Naive thymus-derived CD4-positive, alpha-beta T cell (primary cell): ENCODE data around the gene KIF21B. TPM values are rescaled to one million over a fixed set of nuclear protein-coding genes. Genes with fewer than 3 reads are reported as not detected.

ENCODE experiments used
- ATAC-seq: fragments of 150-1000 bp; cut with Tn5 transposase; 2 replicates; pipeline ENCODE4 v1.10.0; 2021; ENCODE audit warnings: mild to moderate bottlenecking, moderate library complexity
- CTCF ChIA-PET: fragments of 350-600 bp; sonication (Branson Sonifier 250); formaldehyde crosslinking; loops from one replicate; lab custom pipeline; 2021; ENCODE audit warnings: antibody characterized with exemption; lab: Charles Lee
- POLR2A ChIA-PET: fragments of 350-600 bp; sonication (Branson Sonifier 250); formaldehyde crosslinking; loops from one replicate; lab custom pipeline; 2021; ENCODE audit warnings: antibody characterized with exemption, inconsistent platforms; lab: Charles Lee
- DNase-seq, 9 donors: peaks; one replicate each; pipeline versions ENCODE4 v3.0.0 to v3.0.0-alpha.2; 2020 to 2022; ENCODE audit warnings: mixed read lengths in 1 of 9
- H3K27ac ChIP-seq: one replicate; pipeline ENCODE4 v1.7.0; 2013; ENCODE audit warnings: mild to moderate bottlenecking, low read depth, low read length, moderate library complexity
- H3K27me3 ChIP-seq, 2 donors: one replicate each; pipeline ENCODE4 v1.7.0; 2013; ENCODE audit warnings: low read length in 2 of 2, mild to moderate bottlenecking in 2 of 2, moderate library complexity in 2 of 2; ENCODE audit not compliant: control insufficient read depth in 2 of 2, insufficient read depth in 2 of 2
- H3K36me3 ChIP-seq, 3 experiments: 1 replicate in 2 of 3; 2 replicates in 1 of 3; pipeline ENCODE4 v1.7.0; 2013; ENCODE audit warnings: low read length in 3 of 3, mild to moderate bottlenecking in 3 of 3, moderate library complexity in 1 of 3; ENCODE audit not compliant: insufficient read depth in 3 of 3, control insufficient read depth in 2 of 3
- H3K4me1 ChIP-seq, 2 donors: one replicate each; pipeline ENCODE4 v1.7.0; 2013; ENCODE audit warnings: low read length in 2 of 2, mild to moderate bottlenecking in 2 of 2, moderate library complexity in 1 of 2; ENCODE audit not compliant: control insufficient read depth in 2 of 2, insufficient read depth in 2 of 2
- H3K4me3 ChIP-seq: 2 replicates; pipeline ENCODE4 v1.7.0; 2013; ENCODE audit warnings: mild to moderate bottlenecking, low read length
- H3K9me3 ChIP-seq, 3 experiments: 1 replicate in 2 of 3; 2 replicates in 1 of 3; pipeline ENCODE4 v1.7.0; 2013; ENCODE audit warnings: low read length in 3 of 3; ENCODE audit not compliant: control insufficient read depth in 2 of 3
- H3K27ac Mint-ChIP-seq, 9 donors: one replicate each; pipeline ENCODE4 v1.8.0; 2020 to 2022; ENCODE audit warnings: mixed read lengths in 9 of 9, mild to moderate bottlenecking in 8 of 9, moderate library complexity in 5 of 9, inconsistent platforms in 2 of 9
- H3K27me3 Mint-ChIP-seq, 5 donors: one replicate each; pipeline ENCODE4 v1.8.0; 2021 to 2022; ENCODE audit warnings: mixed read lengths in 5 of 5, mild to moderate bottlenecking in 1 of 5
- H3K36me3 Mint-ChIP-seq, 5 donors: one replicate each; pipeline ENCODE4 v1.8.0; 2020 to 2022; ENCODE audit warnings: mixed read lengths in 5 of 5, mild to moderate bottlenecking in 3 of 5, inconsistent platforms in 1 of 5
- H3K4me1 Mint-ChIP-seq, 7 donors: one replicate each; pipeline ENCODE4 v1.8.0; 2020 to 2022; ENCODE audit warnings: mixed read lengths in 7 of 7, mild to moderate bottlenecking in 3 of 7, inconsistent platforms in 1 of 7
- H3K4me3 Mint-ChIP-seq, 10 donors: one replicate each; pipeline ENCODE4 v1.8.0; 2020 to 2022; ENCODE audit warnings: mild to moderate bottlenecking in 10 of 10, mixed read lengths in 10 of 10, moderate library complexity in 6 of 10, inconsistent platforms in 2 of 10
- H3K9me3 Mint-ChIP-seq, 11 donors: one replicate each; pipeline ENCODE4 v1.8.0; 2020 to 2022; ENCODE audit warnings: mixed read lengths in 11 of 11, mild to moderate bottlenecking in 4 of 11, inconsistent platforms in 1 of 11, moderate library complexity in 1 of 11
- intact Hi-C, 2 donors: fragments of 100-400 bp; cut with micrococcal nuclease; formaldehyde crosslinking; loops; one replicate each; pipeline ENCODE4 v1.15.1; 2023
- polyA plus RNA-seq, 2 donors: library from polyadenylated mRNA; unstranded; fragments of 300-500 nt; fragmentation: Illumina TruSeq; gene quantifications; one replicate each; pipeline ENCODE4 v1.2.3, GENCODE V29; 2021
- total RNA-seq, 6 experiments: library from RNA in 5 of 6; stranded (reverse) in 5 of 6; gene quantifications; 1 replicate in 5 of 6; 2 replicates in 1 of 6; pipeline ENCODE4 v1.2.3 and lab custom pipeline; 2021 to 2026

Gene KIF21B
- total and polyA plus RNA-seq, 7 experiments from 2014 or later: 3.0 to 97.6 (median 70.3) TPM

- Histone ChIP-seq H3K27me3 (no peaks in the 10 kb centered on the region), H3K27ac (no peak overlapping the region), H3K4me3 (no peak overlapping the region), H3K9me3 (no peaks in the 10 kb centered on the region), H3K4me1 (no peaks in the 10 kb centered on the region), H3K36me3 (no peaks in the 10 kb centered on the region)
- intact Hi-C loops: no loop called here
- DNase-seq: no peak
- ChIA-PET POLR2A (no interaction called here), CTCF (no interaction called here)
- ATAC-seq: no peak
- H3K27ac Mint-ChIP-seq: no peak overlapping the region
- no peaks in the 10 kb centered on the region for H3K9me3 Mint-ChIP-seq
- peaks cover 0 to 4% (median 0%) of the 10 kb centered on the region in 5 donors for H3K27me3 Mint-ChIP-seq
- peaks cover 0 to 15% (median 4%) of the 10 kb centered on the region in 7 donors for H3K4me1 Mint-ChIP-seq
- no peak overlapping the region for H3K4me3 Mint-ChIP-seq
- no peaks in the 10 kb centered on the region for H3K36me3 Mint-ChIP-seq
Measured at GRCh38 chr1:201060586-201060985, 37.1 kb upstream of the KIF21B start.

- H3K27ac ChIP-seq: no peak overlapping the region
- no peaks in the 10 kb centered on the region for H3K4me1 ChIP-seq
- Mint-ChIP-seq H3K9me3 (no peaks in the 10 kb centered on the region), H3K4me1 (peaks cover 0 to 15% (median 4%) of the 10 kb centered on the region in 7 donors), H3K4me3 (no peak overlapping the region), H3K36me3 (no peaks in the 10 kb centered on the region), H3K27me3 (peaks cover 0 to 4% (median 0%) of the 10 kb centered on the region in 5 donors), H3K27ac (no peak overlapping the region)
- POLR2A ChIA-PET: no interaction called here
- no peak overlapping the region for H3K4me3 ChIP-seq
- intact Hi-C loops: no loop called here
- H3K36me3 ChIP-seq: no peaks in the 10 kb centered on the region
- DNase-seq: no peak
- H3K9me3 ChIP-seq: no peaks in the 10 kb centered on the region
- CTCF ChIA-PET: no interaction called here
- no peaks in the 10 kb centered on the region for H3K27me3 ChIP-seq
- no peak for ATAC-seq
Measured at GRCh38 chr1:201059871-201060555, 36.5 kb upstream of the KIF21B start.

- peaks cover 0 to 15% (median 4%) of the 10 kb centered on the region in 7 donors for H3K4me1 Mint-ChIP-seq
- no peak for ATAC-seq
- CTCF ChIA-PET: no interaction called here
- peaks cover 0 to 2% (median 0%) of the 10 kb centered on the region in 5 donors for H3K27me3 Mint-ChIP-seq
- H3K4me1 ChIP-seq: no peaks in the 10 kb centered on the region
- H3K27ac ChIP-seq: no peak overlapping the region
- H3K36me3 Mint-ChIP-seq: no peaks in the 10 kb centered on the region
- intact Hi-C loops: no loop called here
- no peaks in the 10 kb centered on the region for H3K9me3 Mint-ChIP-seq
- H3K9me3 ChIP-seq: no peaks in the 10 kb centered on the region
- no peak overlapping the region for H3K4me3 Mint-ChIP-seq
- no peak overlapping the region for H3K27ac Mint-ChIP-seq
- H3K27me3 ChIP-seq: no peaks in the 10 kb centered on the region
- H3K36me3 ChIP-seq: no peaks in the 10 kb centered on the region
- POLR2A ChIA-PET: no interaction called here
- no peak for DNase-seq
- H3K4me3 ChIP-seq: no peak overlapping the region
Measured at GRCh38 chr1:201059401-201059800, 35.9 kb upstream of the KIF21B start.

GRCh38 chr1:201054091-201054543, 30.6 kb upstream of the KIF21B start:
- CTCF ChIA-PET: no interaction called here
- no peak overlapping the region for H3K4me3 ChIP-seq
- DNase-seq (no peak), ATAC-seq (no peak)
- Mint-ChIP-seq H3K4me1 (peaks cover 0 to 19% (median 4%) of the 10 kb centered on the region in 7 donors), H3K27me3 (no peaks in the 10 kb centered on the region), H3K4me3 (no peak overlapping the region), H3K36me3 (no peaks in the 10 kb centered on the region), H3K9me3 (no peaks in the 10 kb centered on the region), H3K27ac (no peak overlapping the region)
- H3K9me3 ChIP-seq: no peaks in the 10 kb centered on the region
- H3K36me3 ChIP-seq: no peaks in the 10 kb centered on the region
- intact Hi-C loops: no loop called here
- POLR2A ChIA-PET: no interaction called here
- H3K27ac ChIP-seq: no peak overlapping the region
- no peaks in the 10 kb centered on the region for H3K27me3 ChIP-seq
- H3K4me1 ChIP-seq: no peaks in the 10 kb centered on the region

- Histone ChIP-seq H3K4me1 (no peaks in the 10 kb centered on the region), H3K4me3 (no peak overlapping the region), H3K27me3 (no peaks in the 10 kb centered on the region), H3K36me3 (no peaks in the 10 kb centered on the region), H3K27ac (no peak overlapping the region), H3K9me3 (no peaks in the 10 kb centered on the region)
- CTCF ChIA-PET: no interaction called here
- Mint-ChIP-seq H3K36me3 (no peaks in the 10 kb centered on the region), H3K4me3 (no peak overlapping the region), H3K4me1 (peaks cover 0 to 19% (median 4%) of the 10 kb centered on the region in 7 donors), H3K9me3 (no peaks in the 10 kb centered on the region), H3K27ac (no peak overlapping the region), H3K27me3 (no peaks in the 10 kb centered on the region)
- intact Hi-C loops: no loop called here
- ATAC-seq (no peak), DNase-seq (no peak)
- POLR2A ChIA-PET: no interaction called here
Measured at GRCh38 chr1:201053155-201053860, 29.8 kb upstream of the KIF21B start.

GRCh38 chr1:201051399-201051798, 27.9 kb upstream of the KIF21B start:
- ATAC-seq (no peak), DNase-seq (no peak)
- Mint-ChIP-seq H3K4me3 (no peak overlapping the region), H3K27me3 (peaks cover 0 to 8% (median 0%) of the 10 kb centered on the region in 5 donors), H3K9me3 (no peaks in the 10 kb centered on the region), H3K27ac (no peak overlapping the region), H3K36me3 (no peaks in the 10 kb centered on the region), H3K4me1 (peaks cover 0 to 4% (median 0%) of the 10 kb centered on the region in 7 donors)
- H3K9me3 ChIP-seq: no peaks in the 10 kb centered on the region
- H3K27ac ChIP-seq: no peak overlapping the region
- H3K36me3 ChIP-seq: no peaks in the 10 kb centered on the region
- no peaks in the 10 kb centered on the region for H3K27me3 ChIP-seq
- intact Hi-C loops: no loop called here
- POLR2A ChIA-PET: no interaction called here
- no peak overlapping the region for H3K4me3 ChIP-seq
- no peaks in the 10 kb centered on the region for H3K4me1 ChIP-seq
- CTCF ChIA-PET: interaction anchor here (0.8 to 15.4 kb wide), 2 partner anchors 75 to 1850 kb away, joined by 3 to 259 read pairs; no protein-coding TSS in a partner anchor
